K562 (cell line): ENCODE measurements around the gene EPHA10. TPM values are rescaled to one million over a fixed set of nuclear protein-coding genes. Genes with fewer than 3 reads are reported as not detected.

Experiments used
- BACH1 ChIP-seq: fragments of 200-800 bp; sonication (Bioruptor generic); IDR thresholded peaks from 2 replicates; pipeline ENCODE4 v1.6.1; 2016; ENCODE audit warnings: missing genetic modification characterization, missing compliant biosample characterization
- DEAF1 ChIP-seq: fragments of 450-650 bp; formaldehyde crosslinking; IDR thresholded peaks from 2 replicates; pipeline ENCODE4 v1.4.0; 2020; ENCODE audit warnings: mild to moderate bottlenecking, moderate library complexity
- FOXP1 ChIP-seq: sonication (generic); formaldehyde crosslinking; IDR thresholded peaks from 2 replicates; pipeline ENCODE4 v1.8.0; 2022; ENCODE audit warnings: mild to moderate bottlenecking, missing genetic modification reagents
- ILK ChIP-seq: fragments of 450-650 bp; IDR thresholded peaks from 2 replicates; pipeline ENCODE4 v1.6.1; 2016; ENCODE audit warnings: missing genetic modification characterization, low read depth, mild to moderate bottlenecking, missing compliant biosample characterization, moderate library complexity, borderline replicate concordance
- KLF6 ChIP-seq: fragments of 250-450 bp; sonication (Bioruptor Pico); IDR thresholded peaks from 2 replicates; pipeline ENCODE4 v1.4.0; 2020; ENCODE audit warnings: mild to moderate bottlenecking, moderate library complexity, borderline replicate concordance
- NCOA6 ChIP-seq: fragments of 450-650 bp; IDR thresholded peaks from 2 replicates; pipeline ENCODE4 v1.6.1; 2017; ENCODE audit warnings: mild to moderate bottlenecking
- NFXL1 ChIP-seq: fragments of 450-650 bp; formaldehyde crosslinking; IDR thresholded peaks from 2 replicates; pipeline ENCODE4 v1.4.0; 2021; ENCODE audit warnings: mild to moderate bottlenecking
- NKRF ChIP-seq: fragments of 450-650 bp; IDR thresholded peaks from 2 replicates; pipeline ENCODE4 v1.6.1; 2016; ENCODE audit warnings: borderline replicate concordance
- NR2C2 ChIP-seq, 2 experiments: fragments of 200-800 bp in 1 of 2; sonication (Bioruptor generic) in 1 of 2; sonication (generic) in 1 of 2; formaldehyde crosslinking in 1 of 2; IDR thresholded peaks; 2 replicates each; pipeline versions ENCODE4 v1.6.1 to v1.8.0; 2016 to 2022; ENCODE audit warnings: mild to moderate bottlenecking in 1 of 2, missing compliant biosample characterization in 1 of 2, missing genetic modification characterization in 1 of 2, missing genetic modification reagents in 1 of 2
- PHF8 ChIP-seq: fragments of 200-600 bp; sonication (generic); IDR thresholded peaks from 2 replicates; pipeline ENCODE4 v1.6.1; 2012; ENCODE audit warnings: mixed run types, mild to moderate bottlenecking, inconsistent platforms, low read length, moderate library complexity, borderline replicate concordance
- RBM17 ChIP-seq: fragments of 200-400 bp; formaldehyde crosslinking; IDR thresholded peaks from 2 replicates; pipeline ENCODE4 v1.6.1; 2017; ENCODE audit warnings: low read depth, mild to moderate bottlenecking, low read length, borderline replicate concordance
- SLC30A9 ChIP-seq: fragments of 250-450 bp; sonication (Bioruptor Pico); IDR thresholded peaks from 2 replicates; pipeline ENCODE4 v1.8.0; 2022; ENCODE audit warnings: mild to moderate bottlenecking, moderate library complexity
- SP1 ChIP-seq: sonication (generic); formaldehyde crosslinking; IDR thresholded peaks from 2 replicates; pipeline ENCODE4 v1.8.1; 2022; ENCODE audit warnings: mild to moderate bottlenecking, missing genetic modification reagents
- polyA plus RNA-seq, 8 experiments: library from polyadenylated mRNA; depleted of rRNA in 4 of 8; stranded (reverse) in 5 of 8; unstranded in 3 of 8; fragments of >200 nt; fragmentation: Nextera tagmentation in 2 of 8; fragmentation: Illumina TruSeq in 1 of 8; extraction: Ambion mirVana in 2 of 8; extraction: Trizol in 1 of 8; gene quantifications; 2 replicates each; pipeline versions ENCODE4 v1.2.1 to v1.2.3, GENCODE V29; 2011 to 2014; ENCODE audit warnings: inconsistent platforms in 1 of 8, missing spikeins in 1 of 8
- total RNA-seq, 7 experiments: library from RNA; depleted of rRNA in 6 of 7; stranded (reverse); fragments of >200 nt in 6 of 7; fragmentation: Illumina TruSeq in 2 of 7; extraction: Trizol in 2 of 7; gene quantifications; 2 replicates each; pipeline versions ENCODE4 v1.2.1 to v1.2.3, GENCODE V29; 2011 to 2021; ENCODE audit warnings: low replicate concordance in 1 of 7
- TF ChIP-seq, protein P1 (sequence below): fragments of 250-450 bp; sonication (Bioruptor Pico); IDR thresholded peaks from 2 replicates; pipeline ENCODE4 v1.4.0; 2020; ENCODE audit warnings: mild to moderate bottlenecking, moderate library complexity
- TF ChIP-seq, protein P2 (sequence below): sonication (generic); formaldehyde crosslinking; IDR thresholded peaks from 2 replicates; pipeline ENCODE4 v1.8.0; 2023; ENCODE audit warnings: mild to moderate bottlenecking, missing genetic modification reagents

The EPHA10 gene
- total and polyA plus RNA-seq, 9 of the 15 experiments (the other 6 are each of a cell fraction or from before 2014, with no cell fraction given) = 0.03 TPM; not detected in 8

- TF ChIP-seq, protein P1, sequence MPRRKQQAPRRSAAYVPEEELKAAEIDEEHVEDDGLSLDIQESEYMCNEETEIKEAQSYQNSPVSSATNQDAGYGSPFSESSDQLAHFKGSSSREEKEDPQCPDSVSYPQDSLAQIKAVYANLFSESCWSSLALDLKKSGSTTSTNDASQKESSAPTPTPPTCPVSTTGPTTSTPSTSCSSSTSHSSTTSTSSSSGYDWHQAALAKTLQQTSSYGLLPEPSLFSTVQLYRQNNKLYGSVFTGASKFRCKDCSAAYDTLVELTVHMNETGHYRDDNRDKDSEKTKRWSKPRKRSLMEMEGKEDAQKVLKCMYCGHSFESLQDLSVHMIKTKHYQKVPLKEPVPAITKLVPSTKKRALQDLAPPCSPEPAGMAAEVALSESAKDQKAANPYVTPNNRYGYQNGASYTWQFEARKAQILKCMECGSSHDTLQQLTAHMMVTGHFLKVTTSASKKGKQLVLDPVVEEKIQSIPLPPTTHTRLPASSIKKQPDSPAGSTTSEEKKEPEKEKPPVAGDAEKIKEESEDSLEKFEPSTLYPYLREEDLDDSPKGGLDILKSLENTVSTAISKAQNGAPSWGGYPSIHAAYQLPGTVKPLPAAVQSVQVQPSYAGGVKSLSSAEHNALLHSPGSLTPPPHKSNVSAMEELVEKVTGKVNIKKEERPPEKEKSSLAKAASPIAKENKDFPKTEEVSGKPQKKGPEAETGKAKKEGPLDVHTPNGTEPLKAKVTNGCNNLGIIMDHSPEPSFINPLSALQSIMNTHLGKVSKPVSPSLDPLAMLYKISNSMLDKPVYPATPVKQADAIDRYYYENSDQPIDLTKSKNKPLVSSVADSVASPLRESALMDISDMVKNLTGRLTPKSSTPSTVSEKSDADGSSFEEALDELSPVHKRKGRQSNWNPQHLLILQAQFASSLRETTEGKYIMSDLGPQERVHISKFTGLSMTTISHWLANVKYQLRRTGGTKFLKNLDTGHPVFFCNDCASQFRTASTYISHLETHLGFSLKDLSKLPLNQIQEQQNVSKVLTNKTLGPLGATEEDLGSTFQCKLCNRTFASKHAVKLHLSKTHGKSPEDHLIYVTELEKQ (CRISPR knock-in tag) = no peak
- peak; percentile 92 for TF ChIP-seq NR2C2 (CRISPR knock-in tag; IDR thresholded peaks at IDR 0.05)
- no peak for TF ChIP-seq NR2C2 (tag; IDR thresholded peaks at IDR 0.05)
- TF ChIP-seq SP1 (CRISPR knock-in tag) = peak; percentile 44; the same call in 1 of the 2 replicates
- TF ChIP-seq PHF8 = no peak
- TF ChIP-seq DEAF1 = no peak
- TF ChIP-seq BACH1 (tag) = peak; percentile 74
- peak; percentile 85 for TF ChIP-seq NKRF
- no peak for TF ChIP-seq NFXL1 (CRISPR knock-in tag)
- peak; percentile 99 for TF ChIP-seq NCOA6
- TF ChIP-seq FOXP1 = peak; percentile 99
- peak; percentile 26; the same call in 1 of the 2 replicates for TF ChIP-seq KLF6
- no peak for TF ChIP-seq SLC30A9 (CRISPR knock-in tag)
- TF ChIP-seq, protein P2, sequence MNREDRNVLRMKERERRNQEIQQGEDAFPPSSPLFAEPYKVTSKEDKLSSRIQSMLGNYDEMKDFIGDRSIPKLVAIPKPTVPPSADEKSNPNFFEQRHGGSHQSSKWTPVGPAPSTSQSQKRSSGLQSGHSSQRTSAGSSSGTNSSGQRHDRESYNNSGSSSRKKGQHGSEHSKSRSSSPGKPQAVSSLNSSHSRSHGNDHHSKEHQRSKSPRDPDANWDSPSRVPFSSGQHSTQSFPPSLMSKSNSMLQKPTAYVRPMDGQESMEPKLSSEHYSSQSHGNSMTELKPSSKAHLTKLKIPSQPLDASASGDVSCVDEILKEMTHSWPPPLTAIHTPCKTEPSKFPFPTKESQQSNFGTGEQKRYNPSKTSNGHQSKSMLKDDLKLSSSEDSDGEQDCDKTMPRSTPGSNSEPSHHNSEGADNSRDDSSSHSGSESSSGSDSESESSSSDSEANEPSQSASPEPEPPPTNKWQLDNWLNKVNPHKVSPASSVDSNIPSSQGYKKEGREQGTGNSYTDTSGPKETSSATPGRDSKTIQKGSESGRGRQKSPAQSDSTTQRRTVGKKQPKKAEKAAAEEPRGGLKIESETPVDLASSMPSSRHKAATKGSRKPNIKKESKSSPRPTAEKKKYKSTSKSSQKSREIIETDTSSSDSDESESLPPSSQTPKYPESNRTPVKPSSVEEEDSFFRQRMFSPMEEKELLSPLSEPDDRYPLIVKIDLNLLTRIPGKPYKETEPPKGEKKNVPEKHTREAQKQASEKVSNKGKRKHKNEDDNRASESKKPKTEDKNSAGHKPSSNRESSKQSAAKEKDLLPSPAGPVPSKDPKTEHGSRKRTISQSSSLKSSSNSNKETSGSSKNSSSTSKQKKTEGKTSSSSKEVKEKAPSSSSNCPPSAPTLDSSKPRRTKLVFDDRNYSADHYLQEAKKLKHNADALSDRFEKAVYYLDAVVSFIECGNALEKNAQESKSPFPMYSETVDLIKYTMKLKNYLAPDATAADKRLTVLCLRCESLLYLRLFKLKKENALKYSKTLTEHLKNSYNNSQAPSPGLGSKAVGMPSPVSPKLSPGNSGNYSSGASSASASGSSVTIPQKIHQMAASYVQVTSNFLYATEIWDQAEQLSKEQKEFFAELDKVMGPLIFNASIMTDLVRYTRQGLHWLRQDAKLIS (CRISPR knock-in tag) = peak; percentile 97
- TF ChIP-seq RBM17 = no peak
- TF ChIP-seq ILK (tag) = no peak
Measured at GRCh38 chr1:37764414-37764825, 500 bp downstream of the EPHA10 start (continued).
